ENCODE measurements around the gene RNGTT.
A peak's percentile ranks its signal among the peaks of the same experiment; 100 is the strongest.

The RNGTT gene

GRCh38 chr6:88910922-88911778 is 52.3 kb downstream of the RNGTT start (continued):
- TF ChIP-seq SP7 (tag by site-specific recombination; IDR thresholded peaks at IDR 0.05) = no peak
- TF ChIP-seq, protein P1, sequence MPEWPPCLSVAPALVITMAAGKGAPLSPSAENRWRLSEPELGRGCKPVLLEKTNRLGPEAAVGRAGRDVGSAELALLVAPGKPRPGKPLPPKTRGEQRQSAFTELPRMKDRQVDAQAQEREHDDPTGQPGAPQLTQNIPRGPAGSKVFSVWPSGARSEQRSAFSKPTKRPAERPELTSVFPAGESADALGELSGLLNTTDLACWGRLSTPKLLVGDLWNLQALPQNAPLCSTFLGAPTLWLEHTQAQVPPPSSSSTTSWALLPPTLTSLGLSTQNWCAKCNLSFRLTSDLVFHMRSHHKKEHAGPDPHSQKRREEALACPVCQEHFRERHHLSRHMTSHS (tag by site-specific recombination; IDR thresholded peaks at IDR 0.05) = no peak
- TF ChIP-seq ZNF292 (tag by site-specific recombination; IDR thresholded peaks at IDR 0.05; ENCODE audit: borderline replicate concordance, low read depth) = no peak
- TF ChIP-seq ZIC2 (tag by site-specific recombination; IDR thresholded peaks at IDR 0.05) = no peak
- no peak; the same call in 1 of the 2 replicates for TF ChIP-seq KLF7 (tag by site-specific recombination; IDR thresholded peaks at IDR 0.05; ENCODE audit: borderline replicate concordance)
- no peak for TF ChIP-seq ZNF677 (tag by site-specific recombination; IDR thresholded peaks at IDR 0.05)
- TF ChIP-seq ZNF223 (tag by site-specific recombination; IDR thresholded peaks at IDR 0.05) = no peak
- TF ChIP-seq ZNF366 (tag by site-specific recombination; conservative IDR thresholded peaks at IDR 0.05) = peak; percentile 39
- no peak for TF ChIP-seq ZFP37 (tag by site-specific recombination; IDR thresholded peaks at IDR 0.05)
- no peak for TF ChIP-seq MEIS1 (CRISPR knock-in tag; IDR thresholded peaks at IDR 0.05; ENCODE audit: borderline replicate concordance)
- no peak for TF ChIP-seq WT1 (tag by site-specific recombination; IDR thresholded peaks at IDR 0.05)
- TF ChIP-seq ZBTB8A (tag by site-specific recombination; IDR thresholded peaks at IDR 0.05) = no peak
- TF ChIP-seq ZNF558 (tag by site-specific recombination; IDR thresholded peaks at IDR 0.05) = no peak
- TF ChIP-seq, protein P2, sequence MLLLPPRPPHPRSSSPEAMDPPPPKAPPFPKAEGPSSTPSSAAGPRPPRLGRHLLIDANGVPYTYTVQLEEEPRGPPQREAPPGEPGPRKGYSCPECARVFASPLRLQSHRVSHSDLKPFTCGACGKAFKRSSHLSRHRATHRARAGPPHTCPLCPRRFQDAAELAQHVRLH (tag by site-specific recombination; IDR thresholded peaks at IDR 0.05) = 0 out of 2 replicates have a peak, but pooled peaks have one; percentile 7
- TF ChIP-seq ZNF416 (tag by site-specific recombination; IDR thresholded peaks at IDR 0.05) = no peak
- peak; percentile 80 for TF ChIP-seq ZNF843 (tag by site-specific recombination; IDR thresholded peaks at IDR 0.05)
- TF ChIP-seq SP2 (tag by site-specific recombination; IDR thresholded peaks at IDR 0.05) = no peak
- peak; percentile 44; the same call in 1 of the 2 replicates for TF ChIP-seq BCL6B (tag by site-specific recombination; IDR thresholded peaks at IDR 0.05)
- peak; percentile 78; the same call in 1 of the 2 replicates for TF ChIP-seq ZXDB (tag by site-specific recombination; IDR thresholded peaks at IDR 0.05)
- TF ChIP-seq ZNF214 (tag by site-specific recombination; IDR thresholded peaks at IDR 0.05; ENCODE audit: borderline replicate concordance) = no peak
- no peak for TF ChIP-seq ZNF202 (tag by site-specific recombination; IDR thresholded peaks at IDR 0.05; ENCODE audit: borderline replicate concordance)
- TF ChIP-seq ZNF391 (tag by site-specific recombination; IDR thresholded peaks at IDR 0.05; ENCODE audit: borderline replicate concordance, low read depth) = no peak
- no peak for TF ChIP-seq ZFP3 (tag by site-specific recombination; IDR thresholded peaks at IDR 0.05; ENCODE audit: low read depth)
- TF ChIP-seq ZNF473 (tag by site-specific recombination; IDR thresholded peaks at IDR 0.05) = no peak
- TF ChIP-seq ZNF426 (tag by site-specific recombination; IDR thresholded peaks at IDR 0.05) = no peak
- TF ChIP-seq, protein P3, sequence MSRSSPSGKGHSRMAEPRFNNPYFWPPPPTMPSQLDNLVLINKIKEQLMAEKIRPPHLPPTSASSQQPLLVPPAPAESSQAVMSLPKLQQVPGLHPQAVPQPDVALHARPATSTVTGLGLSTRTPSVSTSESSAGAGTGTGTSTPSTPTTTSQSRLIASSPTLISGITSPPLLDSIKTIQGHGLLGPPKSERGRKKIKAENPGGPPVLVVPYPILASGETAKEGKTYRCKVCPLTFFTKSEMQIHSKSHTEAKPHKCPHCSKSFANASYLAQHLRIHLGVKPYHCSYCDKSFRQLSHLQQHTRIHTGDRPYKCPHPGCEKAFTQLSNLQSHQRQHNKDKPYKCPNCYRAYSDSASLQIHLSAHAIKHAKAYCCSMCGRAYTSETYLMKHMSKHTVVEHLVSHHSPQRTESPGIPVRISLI (tag by site-specific recombination; IDR thresholded peaks at IDR 0.05) = no peak
- no peak for TF ChIP-seq YY2 (tag by site-specific recombination; IDR thresholded peaks at IDR 0.05)
- TF ChIP-seq ZNF138 (tag by site-specific recombination; IDR thresholded peaks at IDR 0.05; ENCODE audit: borderline replicate concordance) = no peak
- TF ChIP-seq REPIN1 (tag by site-specific recombination; IDR thresholded peaks at IDR 0.05; ENCODE audit: low read depth) = no peak
- TF ChIP-seq SP3 (tag by site-specific recombination; IDR thresholded peaks at IDR 0.05) = no peak
- no peak for TF ChIP-seq SETDB1 (IDR thresholded peaks at IDR 0.05; ENCODE audit: insufficient read length, low read length)
- TF ChIP-seq OSR2 (tag by site-specific recombination; IDR thresholded peaks at IDR 0.05) = peak; percentile 67
- TF ChIP-seq GFI1B (tag by site-specific recombination; IDR thresholded peaks at IDR 0.05) = 0 out of 2 replicates have a peak, but pooled peaks have one; percentile 30
- TF ChIP-seq, protein P4, sequence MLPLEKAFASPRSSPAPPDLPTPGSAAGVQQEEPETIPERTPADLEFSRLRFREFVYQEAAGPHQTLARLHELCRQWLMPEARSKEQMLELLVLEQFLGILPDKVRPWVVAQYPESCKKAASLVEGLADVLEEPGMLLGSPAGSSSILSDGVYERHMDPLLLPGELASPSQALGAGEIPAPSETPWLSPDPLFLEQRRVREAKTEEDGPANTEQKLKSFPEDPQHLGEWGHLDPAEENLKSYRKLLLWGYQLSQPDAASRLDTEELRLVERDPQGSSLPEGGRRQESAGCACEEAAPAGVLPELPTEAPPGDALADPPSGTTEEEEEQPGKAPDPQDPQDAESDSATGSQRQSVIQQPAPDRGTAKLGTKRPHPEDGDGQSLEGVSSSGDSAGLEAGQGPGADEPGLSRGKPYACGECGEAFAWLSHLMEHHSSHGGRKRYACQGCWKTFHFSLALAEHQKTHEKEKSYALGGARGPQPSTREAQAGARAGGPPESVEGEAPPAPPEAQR (tag by site-specific recombination; IDR thresholded peaks at IDR 0.05) = no peak
- no peak for TF ChIP-seq ZNF571 (tag by site-specific recombination; IDR thresholded peaks at IDR 0.05)
- no peak for TF ChIP-seq ZNF776 (tag by site-specific recombination; IDR thresholded peaks at IDR 0.05; ENCODE audit: borderline replicate concordance)

Data from HEK293 (cell line).